Vagina (tissue), 2 donors: ENCODE results near the gene OLR1.

Experiments used
- POLR2A ChIP-seq, 2 donors: fragments of 450-650 bp; IDR thresholded peaks; one replicate each; pipeline ENCODE4 v1.6.1; 2017; ENCODE audit warnings: antibody characterized with exemption in 2 of 2, mild to moderate bottlenecking in 2 of 2, moderate library complexity in 2 of 2
- POLR2AphosphoS5 ChIP-seq, 2 donors: sonication (generic); formaldehyde crosslinking; IDR thresholded peaks; one replicate each; pipeline ENCODE4 v1.9.0; 2017; ENCODE audit warnings: antibody characterized with exemption in 2 of 2, mild to moderate bottlenecking in 2 of 2, low read depth in 1 of 2; ENCODE audit not compliant: insufficient read depth in 1 of 2
- TF ChIP-seq, protein P1 (sequence below), 3 experiments: fragments of 450-650 bp in 2 of 3; fragments of 200-600 bp in 1 of 3; sonication (generic) in 1 of 3; IDR thresholded peaks; one replicate each; pipeline ENCODE4 v1.5.1; 2017 to 2019; ENCODE audit warnings: antibody characterized with exemption in 3 of 3, mild to moderate bottlenecking in 2 of 3, moderate library complexity in 2 of 3

DNA sequence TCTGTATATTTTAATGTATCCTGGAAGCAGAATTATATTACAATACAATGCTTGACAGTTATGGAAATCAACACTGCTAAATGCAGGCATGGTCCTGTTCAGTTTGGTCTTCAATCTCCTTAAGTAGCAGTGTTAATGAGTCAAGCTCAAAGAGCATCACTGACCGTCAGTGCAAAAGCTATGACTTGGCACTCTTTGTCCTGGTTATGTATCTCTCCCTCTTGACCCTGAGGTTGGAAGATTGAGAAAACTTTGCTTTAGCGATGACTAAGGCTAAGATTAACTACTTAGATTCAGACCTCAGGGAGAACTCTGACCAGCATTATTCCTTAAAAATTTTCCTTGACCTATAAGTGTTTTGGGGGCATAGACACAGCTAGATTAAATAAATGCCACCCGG is 52.9 kb downstream of the OLR1 start:
- TF ChIP-seq, protein P1, sequence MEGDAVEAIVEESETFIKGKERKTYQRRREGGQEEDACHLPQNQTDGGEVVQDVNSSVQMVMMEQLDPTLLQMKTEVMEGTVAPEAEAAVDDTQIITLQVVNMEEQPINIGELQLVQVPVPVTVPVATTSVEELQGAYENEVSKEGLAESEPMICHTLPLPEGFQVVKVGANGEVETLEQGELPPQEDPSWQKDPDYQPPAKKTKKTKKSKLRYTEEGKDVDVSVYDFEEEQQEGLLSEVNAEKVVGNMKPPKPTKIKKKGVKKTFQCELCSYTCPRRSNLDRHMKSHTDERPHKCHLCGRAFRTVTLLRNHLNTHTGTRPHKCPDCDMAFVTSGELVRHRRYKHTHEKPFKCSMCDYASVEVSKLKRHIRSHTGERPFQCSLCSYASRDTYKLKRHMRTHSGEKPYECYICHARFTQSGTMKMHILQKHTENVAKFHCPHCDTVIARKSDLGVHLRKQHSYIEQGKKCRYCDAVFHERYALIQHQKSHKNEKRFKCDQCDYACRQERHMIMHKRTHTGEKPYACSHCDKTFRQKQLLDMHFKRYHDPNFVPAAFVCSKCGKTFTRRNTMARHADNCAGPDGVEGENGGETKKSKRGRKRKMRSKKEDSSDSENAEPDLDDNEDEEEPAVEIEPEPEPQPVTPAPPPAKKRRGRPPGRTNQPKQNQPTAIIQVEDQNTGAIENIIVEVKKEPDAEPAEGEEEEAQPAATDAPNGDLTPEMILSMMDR (IDR thresholded peaks at IDR 0.05) = no peak
- TF ChIP-seq POLR2A (IDR thresholded peaks at IDR 0.05) = no peak
- no peak for TF ChIP-seq POLR2AphosphoS5 (IDR thresholded peaks at IDR 0.05; ENCODE audit: insufficient read depth in 1 of 2, low read depth in 1 of 2)
